BLaER1 (cell line): ENCODE measurements around the gene TACR1.
"Not testable (repeated sequence)": the region's sequence is repeated elsewhere in the genome, so short reads cannot be mapped to it uniquely, and the experiment has no call there.

Experiments used
- H3K27ac ChIP-seq: shearing (Covaris generic); formaldehyde crosslinking; 2 replicates; pipeline ENCODE4 v1.8.1; 2022
- H3K27me3 ChIP-seq: shearing (Covaris generic); formaldehyde crosslinking; 2 replicates; pipeline ENCODE4 v1.8.1; 2022
- H3K36me3 ChIP-seq: shearing (Covaris generic); formaldehyde crosslinking; 2 replicates; pipeline ENCODE4 v1.8.1; 2022
- H3K4me1 ChIP-seq: shearing (Covaris generic); formaldehyde crosslinking; 2 replicates; pipeline ENCODE4 v1.8.1; 2022
- H3K4me2 ChIP-seq: shearing (Covaris generic); formaldehyde crosslinking; 2 replicates; pipeline ENCODE4 v1.8.1; 2022
- H3K4me3 ChIP-seq: shearing (Covaris generic); formaldehyde crosslinking; 2 replicates; pipeline ENCODE4 v1.8.1; 2022
- H3K9ac ChIP-seq: shearing (Covaris generic); formaldehyde crosslinking; 2 replicates; pipeline ENCODE4 v1.8.1; 2022
- H3K9me3 ChIP-seq: shearing (Covaris generic); formaldehyde crosslinking; 2 replicates; pipeline ENCODE4 v1.8.1; 2022
- H4K20me1 ChIP-seq: shearing (Covaris generic); formaldehyde crosslinking; 2 replicates; pipeline ENCODE4 v1.8.1; 2022
- Cebpa-rat ChIP-seq: shearing (Covaris generic); IDR thresholded peaks from 2 replicates; pipeline ENCODE4 v1.8.1; 2022

Gene TACR1

DNA sequence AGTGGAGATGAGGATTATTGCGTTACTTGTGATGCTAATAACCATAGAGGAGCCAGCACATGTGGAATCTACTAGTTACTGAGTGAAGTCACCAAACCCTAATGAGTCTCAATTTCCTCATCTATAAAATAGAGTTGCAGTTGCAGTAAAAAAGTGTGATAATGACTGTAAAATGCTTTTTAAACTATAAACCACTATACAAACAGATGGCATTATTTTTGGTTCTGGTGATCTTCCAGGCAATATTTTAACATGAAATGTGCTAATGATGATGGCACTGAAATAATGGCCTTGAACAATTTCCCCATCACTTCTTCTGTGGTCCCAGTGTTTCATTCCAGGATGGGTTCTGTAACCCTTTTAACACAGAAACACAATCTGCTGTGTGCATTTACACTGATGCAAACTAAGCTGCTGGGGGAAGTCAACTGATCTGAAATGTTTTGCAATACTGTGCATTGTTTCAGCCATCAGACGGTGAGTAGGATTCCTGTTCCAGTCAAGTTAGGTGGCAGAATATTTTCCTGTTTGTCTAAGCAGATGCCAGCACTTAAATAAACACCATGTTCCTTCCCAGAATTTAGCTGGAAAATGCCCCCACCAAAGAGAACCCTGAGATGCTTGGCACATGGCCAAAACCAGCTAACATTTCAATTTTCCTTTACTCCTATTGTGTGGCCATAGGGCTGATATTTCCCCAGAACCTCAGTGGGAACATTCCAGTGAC, 52.6 kb downstream of the TACR1 start:
- Histone ChIP-seq H3K27me3 (no peaks in the 10 kb centered on the region), H3K27ac (no peak overlapping the region), H4K20me1 (no peaks in the 10 kb centered on the region), H3K9ac (no peak overlapping the region), H3K4me1 (peaks cover 15% of the 10 kb centered on the region; the same call in 1 of the 2 replicates), H3K4me2 (no peak overlapping the region), H3K9me3 (no peaks in the 10 kb centered on the region), H3K4me3 (no peak overlapping the region), H3K36me3 (no peaks in the 10 kb centered on the region)
- TF ChIP-seq Cebpa-rat: no peak

DNA sequence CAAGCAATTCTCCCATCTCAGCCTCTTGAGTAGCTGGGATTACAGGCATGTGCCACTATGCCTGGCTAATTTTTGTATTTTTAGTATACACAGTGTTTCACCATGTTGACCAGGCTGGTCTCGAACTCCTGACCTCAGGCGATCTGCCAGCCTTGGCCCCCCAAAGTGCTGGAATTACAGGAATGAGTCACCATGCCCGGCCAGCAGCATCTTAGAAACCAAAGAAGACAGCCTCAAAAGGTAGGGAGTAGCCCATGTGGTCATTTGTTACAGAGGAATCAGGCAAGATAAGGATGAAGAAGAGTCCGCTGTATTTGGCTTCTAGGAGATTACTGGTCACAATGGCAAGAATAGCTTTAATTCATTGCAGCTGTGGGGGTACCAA, 53.1 kb downstream of the TACR1 start:
- H3K9ac ChIP-seq, H4K20me1 ChIP-seq, H3K9me3 ChIP-seq, H3K36me3 ChIP-seq, H3K27ac ChIP-seq, H3K4me2 ChIP-seq, H3K4me3 ChIP-seq, H3K27me3 ChIP-seq: not testable (repeated sequence)
- H3K4me1 ChIP-seq: peaks cover 15% of the 10 kb centered on the region; the same call in 1 of the 2 replicates

DNA sequence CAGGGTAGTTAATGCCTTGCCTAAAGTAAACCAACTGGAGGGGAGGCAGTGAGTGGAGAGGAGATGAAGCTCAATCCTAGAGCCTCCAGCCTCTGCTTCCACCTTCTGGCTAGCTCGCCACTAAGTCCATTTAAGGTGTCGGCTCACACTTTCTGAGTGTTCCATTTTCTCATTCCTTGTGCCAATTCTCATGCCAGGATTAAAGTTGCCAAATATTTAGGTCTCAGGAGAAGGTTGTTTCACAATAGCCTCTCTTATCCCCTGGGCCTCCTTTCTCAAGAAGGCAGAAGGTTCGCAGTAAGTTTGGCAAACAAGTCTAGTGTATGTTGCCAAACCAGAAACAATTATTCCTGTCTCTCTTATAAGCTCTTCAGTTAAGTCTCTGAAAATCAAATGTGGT, 57.2 kb downstream of the TACR1 start:
- Histone ChIP-seq H3K27ac (no peak overlapping the region), H3K4me1 (no peaks in the 10 kb centered on the region), H3K4me2 (no peak overlapping the region), H3K9me3 (no peaks in the 10 kb centered on the region), H3K27me3 (no peaks in the 10 kb centered on the region), H3K36me3 (no peaks in the 10 kb centered on the region), H3K9ac (no peak overlapping the region), H3K4me3 (no peak overlapping the region), H4K20me1 (no peaks in the 10 kb centered on the region)
- no peak for TF ChIP-seq Cebpa-rat

DNA sequence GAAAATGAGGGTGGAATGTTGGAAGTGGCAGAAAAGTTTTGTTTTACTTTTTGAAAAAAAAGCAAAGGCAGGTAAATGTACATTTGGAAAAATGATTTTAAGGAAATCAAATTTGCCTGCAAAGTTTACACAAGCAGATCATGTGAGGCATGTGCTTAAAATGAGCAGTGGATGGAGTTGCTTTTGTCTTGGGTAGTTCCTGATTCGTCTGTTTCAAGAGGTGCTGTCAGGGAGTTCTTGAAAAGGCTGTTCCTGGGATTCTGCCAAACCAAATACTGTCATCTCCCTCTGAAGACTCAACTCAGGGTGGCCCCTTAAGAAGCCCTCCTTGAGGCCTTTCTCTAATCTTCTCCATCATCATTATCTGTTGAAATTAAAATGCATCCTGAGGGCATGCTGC, 59.0 kb downstream of the TACR1 start:
- Histone ChIP-seq H3K9me3 (no peaks in the 10 kb centered on the region), H3K36me3 (no peaks in the 10 kb centered on the region), H4K20me1 (no peaks in the 10 kb centered on the region), H3K27ac (no peak overlapping the region), H3K4me1 (no peaks in the 10 kb centered on the region), H3K4me2 (no peak overlapping the region), H3K4me3 (no peak overlapping the region), H3K27me3 (no peaks in the 10 kb centered on the region), H3K9ac (no peak overlapping the region)
- no peak for TF ChIP-seq Cebpa-rat

DNA sequence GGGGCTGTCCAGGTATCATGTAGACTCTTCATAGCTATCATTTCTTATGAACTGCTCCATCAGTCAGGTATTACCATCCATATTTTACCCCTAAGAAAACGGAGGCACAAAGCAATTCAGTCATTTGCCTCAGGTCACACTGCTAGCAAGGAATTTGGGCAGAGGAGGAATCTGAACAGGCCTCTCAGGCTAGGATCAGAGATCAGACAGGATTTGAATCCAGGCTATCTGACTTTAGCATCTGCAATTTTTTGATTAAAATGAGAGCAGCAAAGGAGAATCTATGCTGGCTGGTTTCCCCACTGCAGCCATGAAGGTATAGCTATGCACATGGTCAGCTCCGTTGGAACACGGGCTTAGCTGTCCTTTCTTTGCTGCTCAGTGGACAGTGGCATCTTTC, 60.1 kb downstream of the TACR1 start:
- no peak overlapping the region for H3K27ac ChIP-seq
- H3K4me1 ChIP-seq: no peaks in the 10 kb centered on the region
- no peak overlapping the region for H3K4me3 ChIP-seq
- H4K20me1 ChIP-seq: no peaks in the 10 kb centered on the region
- no peak overlapping the region for H3K9ac ChIP-seq
- H3K4me2 ChIP-seq: no peak overlapping the region
- no peaks in the 10 kb centered on the region for H3K36me3 ChIP-seq
- no peaks in the 10 kb centered on the region for H3K9me3 ChIP-seq
- no peak for TF ChIP-seq Cebpa-rat
- no peaks in the 10 kb centered on the region for H3K27me3 ChIP-seq

DNA sequence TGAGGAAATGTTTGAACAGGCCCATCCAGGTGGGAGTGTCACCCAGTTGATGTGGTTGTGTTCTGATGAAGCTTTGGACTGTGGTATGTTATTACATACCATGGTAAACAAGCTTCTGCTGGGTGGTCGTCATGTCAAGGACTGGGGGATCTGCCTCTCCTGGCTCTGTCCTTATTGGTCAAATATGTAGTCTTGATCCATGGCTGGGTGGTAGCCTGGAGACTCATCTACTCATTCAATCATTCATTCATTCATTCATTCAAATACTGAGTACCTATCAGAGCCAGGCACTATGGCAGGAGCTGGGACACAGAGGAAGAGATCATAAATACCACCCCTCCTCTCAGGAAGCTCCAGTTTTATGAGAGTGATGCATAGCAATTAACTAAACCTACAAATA, 60.8 kb downstream of the TACR1 start:
- Histone ChIP-seq H3K4me3 (no peak overlapping the region), H4K20me1 (no peaks in the 10 kb centered on the region), H3K4me1 (no peaks in the 10 kb centered on the region), H3K9me3 (no peaks in the 10 kb centered on the region), H3K36me3 (no peaks in the 10 kb centered on the region), H3K27ac (no peak overlapping the region), H3K4me2 (no peak overlapping the region), H3K9ac (no peak overlapping the region), H3K27me3 (no peaks in the 10 kb centered on the region)
- no peak for TF ChIP-seq Cebpa-rat

DNA sequence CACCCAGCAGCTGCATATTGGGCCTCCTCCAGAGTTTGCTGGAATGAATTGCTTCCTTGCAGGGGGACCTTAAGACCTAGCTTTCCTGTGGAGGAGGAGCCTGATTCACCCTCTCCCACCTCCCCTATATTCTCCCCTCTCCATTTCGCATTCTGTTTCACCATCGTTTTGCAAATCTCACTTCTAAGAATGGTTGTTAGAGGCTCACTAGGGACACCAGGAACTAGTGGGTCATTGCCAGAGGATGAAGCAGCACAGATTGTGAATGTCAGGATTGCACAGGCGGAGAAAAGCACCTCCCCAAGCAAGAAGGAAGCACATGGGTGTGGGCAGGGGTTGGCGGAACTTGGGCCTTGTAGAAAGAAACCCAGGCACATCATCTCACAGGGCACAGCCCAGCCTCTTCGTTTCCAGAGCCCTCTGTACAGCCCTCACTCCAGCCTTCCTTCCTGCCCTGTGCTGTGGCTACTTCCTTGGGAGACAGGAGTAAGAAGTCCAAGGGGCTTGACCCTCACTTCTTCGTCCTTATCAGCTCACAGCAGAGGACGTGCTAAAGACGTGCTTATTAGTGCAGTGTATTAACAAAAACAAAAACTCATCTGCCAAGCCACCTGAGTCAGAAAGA, 63.4 kb downstream of the TACR1 start:
- Histone ChIP-seq H3K4me3 (no peak overlapping the region), H3K27me3 (no peaks in the 10 kb centered on the region), H3K27ac (no peak overlapping the region), H4K20me1 (no peaks in the 10 kb centered on the region), H3K9me3 (no peaks in the 10 kb centered on the region), H3K4me2 (no peak overlapping the region), H3K9ac (no peak overlapping the region), H3K4me1 (no peaks in the 10 kb centered on the region), H3K36me3 (no peaks in the 10 kb centered on the region)
- TF ChIP-seq Cebpa-rat: no peak

DNA sequence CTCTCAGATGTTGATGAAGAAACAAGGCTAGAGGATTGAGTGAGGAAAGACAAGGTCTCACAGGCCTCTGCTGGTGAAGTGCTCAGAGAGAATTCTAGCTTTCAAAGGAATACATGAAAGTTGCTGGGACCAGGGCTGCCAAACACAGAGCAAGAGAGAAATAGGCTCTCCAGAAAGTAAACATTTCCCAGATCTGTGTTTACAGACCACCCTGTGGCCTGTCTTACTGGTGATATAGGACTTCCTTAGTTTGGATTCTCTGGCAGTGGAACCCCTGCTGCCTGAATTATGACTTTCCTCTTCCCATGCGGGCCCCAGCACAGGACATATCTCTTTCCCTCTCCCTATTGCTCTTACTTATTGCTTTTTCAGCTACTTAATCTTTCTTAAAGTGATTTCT, 64.5 kb downstream of the TACR1 start:
- Histone ChIP-seq H3K36me3 (no peaks in the 10 kb centered on the region), H3K9ac (no peak overlapping the region), H3K9me3 (no peaks in the 10 kb centered on the region), H3K4me3 (no peak overlapping the region), H3K4me1 (no peaks in the 10 kb centered on the region), H3K27ac (no peak overlapping the region), H3K27me3 (no peaks in the 10 kb centered on the region), H3K4me2 (no peak overlapping the region), H4K20me1 (no peaks in the 10 kb centered on the region)
- no peak for TF ChIP-seq Cebpa-rat

DNA sequence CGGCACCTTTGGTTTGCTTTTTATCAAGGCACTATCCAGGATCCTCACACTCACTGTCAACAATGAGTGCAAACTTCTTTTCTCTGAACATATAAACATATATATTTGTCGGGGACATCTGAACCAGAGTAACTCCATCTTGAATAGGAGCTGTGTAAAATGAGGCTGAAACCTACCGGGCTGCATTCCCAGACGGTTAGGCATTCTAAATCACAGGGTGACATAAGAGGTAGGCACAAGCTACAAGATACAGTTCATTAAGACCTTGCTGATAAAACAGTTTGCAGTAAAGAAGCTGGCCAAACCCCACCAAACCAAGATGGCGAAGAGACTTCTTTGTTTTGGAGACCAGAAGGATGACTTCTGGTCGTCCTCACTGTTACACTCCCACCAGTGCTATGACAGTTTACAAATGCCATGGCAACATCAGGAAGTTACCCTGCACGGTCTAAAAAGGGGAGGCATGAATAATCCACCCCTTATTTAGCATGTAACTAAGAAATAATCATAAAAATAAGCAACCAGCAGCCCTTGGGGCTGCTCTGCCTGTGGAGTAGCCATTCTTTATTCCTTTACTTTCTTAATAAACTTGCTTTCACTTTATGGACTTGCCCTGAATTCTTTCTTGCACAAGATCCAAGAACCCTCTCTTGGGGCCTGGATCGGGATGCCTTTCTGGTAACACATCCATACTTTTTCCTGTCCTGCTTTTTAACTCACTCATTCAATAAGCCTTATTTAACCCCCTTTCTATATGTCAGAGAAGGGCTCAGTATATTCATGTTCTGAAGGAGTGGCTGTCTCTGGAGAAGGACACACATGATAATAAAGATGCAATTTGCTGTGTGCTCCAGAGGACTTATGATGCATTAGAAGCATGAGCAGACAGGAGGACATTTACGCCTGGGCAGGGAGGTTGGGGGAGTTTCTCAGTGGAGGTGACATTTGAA, 65.4 kb downstream of the TACR1 start:
- no peaks in the 10 kb centered on the region for H3K27me3 ChIP-seq
- H3K4me3 ChIP-seq: no peak overlapping the region
- H3K9me3 ChIP-seq: no peaks in the 10 kb centered on the region
- no peaks in the 10 kb centered on the region for H3K36me3 ChIP-seq
- no peak overlapping the region for H3K9ac ChIP-seq
- H3K27ac ChIP-seq: no peak overlapping the region
- TF ChIP-seq Cebpa-rat: no peak
- no peak overlapping the region for H3K4me2 ChIP-seq
- no peaks in the 10 kb centered on the region for H4K20me1 ChIP-seq
- no peaks in the 10 kb centered on the region for H3K4me1 ChIP-seq

DNA sequence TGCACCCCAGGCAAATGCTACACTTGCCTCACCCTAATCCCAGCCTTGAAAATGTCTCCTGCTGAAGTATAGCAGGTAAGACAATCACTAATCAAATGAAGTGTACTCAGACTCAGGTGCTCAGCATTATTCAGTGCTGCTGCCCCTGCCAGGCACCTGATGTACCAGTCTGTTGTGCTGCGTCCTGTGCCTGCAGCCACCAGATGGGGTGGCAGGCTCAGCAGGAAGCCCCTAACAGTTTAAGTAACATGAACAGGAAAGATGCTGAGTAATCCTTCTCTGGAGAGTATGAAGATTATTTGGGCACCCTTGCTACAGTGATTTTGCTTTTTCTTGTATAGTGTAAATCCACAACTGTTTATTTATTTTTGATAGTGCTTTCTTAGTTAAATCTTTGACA, 69.1 kb downstream of the TACR1 start:
- no peaks in the 10 kb centered on the region for H3K4me1 ChIP-seq
- no peak overlapping the region for H3K9ac ChIP-seq
- H4K20me1 ChIP-seq: no peaks in the 10 kb centered on the region
- no peak overlapping the region for H3K27ac ChIP-seq
- H3K9me3 ChIP-seq: no peaks in the 10 kb centered on the region
- no peaks in the 10 kb centered on the region for H3K27me3 ChIP-seq
- no peaks in the 10 kb centered on the region for H3K36me3 ChIP-seq
- no peak for TF ChIP-seq Cebpa-rat
- no peak overlapping the region for H3K4me2 ChIP-seq
- H3K4me3 ChIP-seq: no peak overlapping the region
